Measurements from ENCODE around the gene ATG16L1.

Gene ATG16L1

DNA sequence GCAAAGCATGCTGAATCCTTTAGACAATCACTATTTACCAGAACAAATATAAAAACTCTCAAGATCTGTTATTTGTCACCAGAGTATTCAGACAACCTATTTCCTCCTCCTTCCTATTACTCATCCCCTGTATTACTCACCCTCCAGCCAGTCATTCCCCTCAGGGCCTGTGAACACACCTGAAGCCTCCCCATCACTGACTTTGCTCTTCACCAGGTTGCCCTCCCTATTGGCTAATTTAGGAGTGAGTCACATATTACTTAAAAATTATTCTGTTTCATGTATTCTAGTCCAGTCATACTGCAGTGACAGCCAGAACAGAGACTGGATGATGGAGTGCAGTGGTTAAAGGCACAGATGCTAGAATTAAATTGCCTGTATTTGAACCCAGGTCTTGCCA, 3.7 kb upstream of the ATG16L1 start:
- Histone ChIP-seq H3K27me3 (ENCODE audit: insufficient read depth, low read length) (no peaks in the 10 kb centered on the region), H3K27ac (ENCODE audit: low read depth, low read length, poor library complexity, severe bottlenecking) (no peak overlapping the region), H3K9me3 (ENCODE audit: low read length) (no peaks in the 10 kb centered on the region), H3K4me2 (ENCODE audit: low read length) (no peak overlapping the region), H2AFZ (ENCODE audit: low read length) (no peak overlapping the region), H3K9ac (ENCODE audit: low read length) (no peak overlapping the region), H3K79me2 (ENCODE audit: insufficient read depth, low read length) (peaks cover 9% of the 10 kb centered on the region), H4K20me1 (ENCODE audit: insufficient read depth, low read length) (no peaks in the 10 kb centered on the region), H3K36me3 (ENCODE audit: insufficient read depth, low read length) (peaks cover under 1% of the 10 kb centered on the region; the same call in 1 of the 2 replicates), H3K9me2 (ENCODE audit: low read depth, low read length) (no peaks in the 10 kb centered on the region), H3F3A (ENCODE audit: insufficient read depth, low read length) (no peaks in the 10 kb centered on the region), H3K4me1 (ENCODE audit: insufficient read depth, low read length, severe bottlenecking) (peaks cover 13% of the 10 kb centered on the region), H3K4me3 (ENCODE audit: low read depth, low read length, poor library complexity, severe bottlenecking) (no peak overlapping the region)
- no peak for TF ChIP-seq EZH2 (IDR thresholded peaks at IDR 0.05; ENCODE audit: borderline replicate concordance, low read length)
- TF ChIP-seq, protein P1, sequence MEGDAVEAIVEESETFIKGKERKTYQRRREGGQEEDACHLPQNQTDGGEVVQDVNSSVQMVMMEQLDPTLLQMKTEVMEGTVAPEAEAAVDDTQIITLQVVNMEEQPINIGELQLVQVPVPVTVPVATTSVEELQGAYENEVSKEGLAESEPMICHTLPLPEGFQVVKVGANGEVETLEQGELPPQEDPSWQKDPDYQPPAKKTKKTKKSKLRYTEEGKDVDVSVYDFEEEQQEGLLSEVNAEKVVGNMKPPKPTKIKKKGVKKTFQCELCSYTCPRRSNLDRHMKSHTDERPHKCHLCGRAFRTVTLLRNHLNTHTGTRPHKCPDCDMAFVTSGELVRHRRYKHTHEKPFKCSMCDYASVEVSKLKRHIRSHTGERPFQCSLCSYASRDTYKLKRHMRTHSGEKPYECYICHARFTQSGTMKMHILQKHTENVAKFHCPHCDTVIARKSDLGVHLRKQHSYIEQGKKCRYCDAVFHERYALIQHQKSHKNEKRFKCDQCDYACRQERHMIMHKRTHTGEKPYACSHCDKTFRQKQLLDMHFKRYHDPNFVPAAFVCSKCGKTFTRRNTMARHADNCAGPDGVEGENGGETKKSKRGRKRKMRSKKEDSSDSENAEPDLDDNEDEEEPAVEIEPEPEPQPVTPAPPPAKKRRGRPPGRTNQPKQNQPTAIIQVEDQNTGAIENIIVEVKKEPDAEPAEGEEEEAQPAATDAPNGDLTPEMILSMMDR (IDR thresholded peaks at IDR 0.05; ENCODE audit: low read length), result no peak

DNA sequence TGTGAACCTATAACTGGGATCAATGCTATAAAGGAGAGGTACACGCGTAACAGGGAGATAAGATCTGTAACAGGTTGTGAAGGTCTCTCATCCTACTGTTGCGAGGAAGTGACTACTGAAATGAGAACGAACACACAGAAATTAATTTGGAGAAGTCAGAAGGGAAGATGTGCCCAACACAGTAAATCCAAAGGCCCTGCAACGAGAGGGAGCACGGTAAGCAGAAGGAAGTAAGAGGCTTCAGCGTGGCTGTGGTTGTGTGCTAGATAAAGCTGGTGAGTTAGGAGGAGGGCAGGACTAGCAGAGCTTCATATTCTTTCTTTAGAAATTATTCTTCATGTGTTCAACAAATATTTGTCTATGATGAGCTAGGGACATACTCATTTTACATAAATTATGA, 2.5 kb upstream of the ATG16L1 start:
- no peak overlapping the region for H3K9ac ChIP-seq (ENCODE audit: low read length)
- H3F3A ChIP-seq (ENCODE audit: insufficient read depth, low read length), result no peaks in the 10 kb centered on the region
- no peaks in the 10 kb centered on the region for H3K9me3 ChIP-seq (ENCODE audit: low read length)
- peak overlapping the region; percentile 73 for H2AFZ ChIP-seq (ENCODE audit: low read length)
- TF ChIP-seq EZH2 (IDR thresholded peaks at IDR 0.05; ENCODE audit: borderline replicate concordance, low read length), result no peak
- TF ChIP-seq, protein P1 (IDR thresholded peaks at IDR 0.05; ENCODE audit: low read length), result no peak
- H3K4me2 ChIP-seq (ENCODE audit: low read length), result no peak overlapping the region
- no peaks in the 10 kb centered on the region for H4K20me1 ChIP-seq (ENCODE audit: insufficient read depth, low read length)
- no peak overlapping the region for H3K27ac ChIP-seq (ENCODE audit: low read depth, low read length, poor library complexity, severe bottlenecking)
- peaks cover 10% of the 10 kb centered on the region; the same call in 1 of the 2 replicates for H3K36me3 ChIP-seq (ENCODE audit: insufficient read depth, low read length)
- H3K4me1 ChIP-seq (ENCODE audit: insufficient read depth, low read length, severe bottlenecking), result peaks cover 26% of the 10 kb centered on the region
- H3K27me3 ChIP-seq (ENCODE audit: insufficient read depth, low read length), result no peaks in the 10 kb centered on the region
- H3K4me3 ChIP-seq (ENCODE audit: low read depth, low read length, poor library complexity, severe bottlenecking), result no peak overlapping the region
- no peaks in the 10 kb centered on the region for H3K9me2 ChIP-seq (ENCODE audit: low read depth, low read length)
- H3K79me2 ChIP-seq (ENCODE audit: insufficient read depth, low read length), result peaks cover 22% of the 10 kb centered on the region

DNA sequence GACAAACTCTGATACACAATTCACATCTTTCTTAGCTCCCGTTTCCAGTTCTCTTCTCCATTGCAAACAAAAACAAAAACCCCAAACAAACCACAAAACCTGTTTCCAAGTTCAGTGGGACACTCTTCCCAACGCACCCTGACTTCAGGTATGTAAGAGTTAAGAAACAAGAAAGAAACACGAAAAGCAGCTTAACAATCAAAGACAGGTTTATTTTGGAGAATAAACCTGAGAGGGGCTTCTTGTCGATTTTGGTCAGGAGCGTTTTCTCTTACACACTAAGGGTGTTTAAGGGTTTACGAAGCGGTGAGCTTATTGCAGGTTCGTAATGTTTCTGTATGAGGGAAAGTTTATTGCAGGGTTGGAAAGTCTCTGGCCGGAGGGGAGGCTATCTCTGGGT, 905 bp upstream of the ATG16L1 start:
- peaks cover 23% of the 10 kb centered on the region for H3K36me3 ChIP-seq (ENCODE audit: insufficient read depth, low read length)
- H3K4me3 ChIP-seq (ENCODE audit: low read depth, low read length, poor library complexity, severe bottlenecking), result no peak overlapping the region
- peak overlapping the region; percentile 59 for H2AFZ ChIP-seq (ENCODE audit: low read length)
- H3K9ac ChIP-seq (ENCODE audit: low read length), result no peak overlapping the region; the same call in 1 of the 2 replicates
- H3K9me3 ChIP-seq (ENCODE audit: low read length), result no peaks in the 10 kb centered on the region
- no peaks in the 10 kb centered on the region for H4K20me1 ChIP-seq (ENCODE audit: insufficient read depth, low read length)
- H3K27ac ChIP-seq (ENCODE audit: low read depth, low read length, poor library complexity, severe bottlenecking), result no peak overlapping the region
- H3K27me3 ChIP-seq (ENCODE audit: insufficient read depth, low read length), result no peaks in the 10 kb centered on the region
- no peak overlapping the region for H3K4me2 ChIP-seq (ENCODE audit: low read length)
- no peaks in the 10 kb centered on the region for H3F3A ChIP-seq (ENCODE audit: insufficient read depth, low read length)
- no peaks in the 10 kb centered on the region for H3K9me2 ChIP-seq (ENCODE audit: low read depth, low read length)
- H3K4me1 ChIP-seq (ENCODE audit: insufficient read depth, low read length, severe bottlenecking), result peaks cover 26% of the 10 kb centered on the region
- no peak for TF ChIP-seq EZH2 (IDR thresholded peaks at IDR 0.05; ENCODE audit: borderline replicate concordance, low read length)
- TF ChIP-seq, protein P1 (IDR thresholded peaks at IDR 0.05; ENCODE audit: low read length), result no peak
- H3K79me2 ChIP-seq (ENCODE audit: insufficient read depth, low read length), result peaks cover 32% of the 10 kb centered on the region

Data from OCI-LY1 (cell line).